Stomach (tissue), 4 donors: ENCODE measurements around the gene RASL12.

Experiments
- POLR2A ChIP-seq, 4 donors: fragments of 450-650 bp; IDR thresholded peaks; one replicate each; pipeline ENCODE4 v1.6.1; 2016; ENCODE audit warnings: antibody characterized with exemption in 4 of 4, control low read depth in 2 of 4, mild to moderate bottlenecking in 1 of 4, moderate library complexity in 1 of 4
- POLR2AphosphoS5 ChIP-seq, 3 donors: sonication (generic); formaldehyde crosslinking; IDR thresholded peaks; one replicate each; pipeline ENCODE4 v1.6.1; 2016; ENCODE audit warnings: antibody characterized with exemption in 3 of 3

GRCh38 chr15:65056106-65056505, 11.7 kb downstream of the RASL12 start:
- TF ChIP-seq POLR2A (IDR thresholded peaks at IDR 0.05): no peak
- no peak for TF ChIP-seq POLR2AphosphoS5 (IDR thresholded peaks at IDR 0.05)
